Epithelial cell of proximal tubule (primary cell): ENCODE measurements around the gene MVB12B. TPM values are rescaled to one million over a fixed set of nuclear protein-coding genes. Genes with fewer than 3 reads are reported as not detected.

Source experiments
- DNase-seq: peaks from one replicate; pipeline ENCODE4 v3.0.0-alpha.2; 2011; ENCODE audit warnings: low read depth
- H3K4me3 ChIP-seq: 2 replicates; pipeline ENCODE4 v1.5.1; 2011; ENCODE audit warnings: low read depth, mild to moderate bottlenecking, low read length
- CTCF ChIP-seq: conservative IDR thresholded peaks from 2 replicates; pipeline ENCODE4 v1.5.1; 2012; ENCODE audit warnings: low read depth, mild to moderate bottlenecking, low read length
- total RNA-seq: library from RNA; depleted of rRNA; stranded (reverse); fragments of >200 nt; gene quantifications from 2 replicates; pipeline ENCODE4 v1.2.3, GENCODE V29; 2015

The MVB12B gene
- total RNA-seq, 1 donor from 2014 or later: 6.1 TPM

- no peak for TF ChIP-seq CTCF
- H3K4me3 ChIP-seq: no peak overlapping the region
- no peak for DNase-seq
Measured at GRCh38 chr9:126360073-126360472, 33.4 kb downstream of the MVB12B start.

DNA sequence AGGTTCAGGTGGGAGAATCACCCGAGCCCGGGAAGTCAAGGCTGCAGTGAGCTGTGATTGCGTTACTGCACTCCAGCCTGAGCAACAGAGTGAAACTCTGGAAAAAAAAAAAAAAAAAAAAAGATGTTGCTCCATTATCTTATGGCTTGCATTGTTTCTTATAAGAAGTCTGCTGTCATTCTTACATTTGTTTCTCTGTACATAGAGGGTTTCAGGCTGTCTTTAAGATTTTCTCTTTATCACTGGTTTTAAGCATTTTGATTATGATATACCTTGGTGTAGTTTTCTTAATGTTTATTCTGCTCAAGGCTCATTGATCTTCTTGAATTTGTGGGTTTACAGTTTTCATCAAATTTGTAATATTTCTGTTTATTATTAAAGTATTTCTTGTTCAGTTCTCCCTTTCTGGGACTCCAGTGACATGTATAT, 35.2 kb downstream of the MVB12B start:
- H3K4me3 ChIP-seq: no peak overlapping the region
- no peak for DNase-seq
- no peak for TF ChIP-seq CTCF

- DNase-seq: no peak
- no peak overlapping the region for H3K4me3 ChIP-seq
- TF ChIP-seq CTCF: no peak
Measured at GRCh38 chr9:126363250-126363649, 36.6 kb downstream of the MVB12B start.

GRCh38 chr9:126363847-126364671, 37.4 kb downstream of the MVB12B start:
- no peak for TF ChIP-seq CTCF
- no peak overlapping the region for H3K4me3 ChIP-seq
- DNase-seq: no peak

DNA sequence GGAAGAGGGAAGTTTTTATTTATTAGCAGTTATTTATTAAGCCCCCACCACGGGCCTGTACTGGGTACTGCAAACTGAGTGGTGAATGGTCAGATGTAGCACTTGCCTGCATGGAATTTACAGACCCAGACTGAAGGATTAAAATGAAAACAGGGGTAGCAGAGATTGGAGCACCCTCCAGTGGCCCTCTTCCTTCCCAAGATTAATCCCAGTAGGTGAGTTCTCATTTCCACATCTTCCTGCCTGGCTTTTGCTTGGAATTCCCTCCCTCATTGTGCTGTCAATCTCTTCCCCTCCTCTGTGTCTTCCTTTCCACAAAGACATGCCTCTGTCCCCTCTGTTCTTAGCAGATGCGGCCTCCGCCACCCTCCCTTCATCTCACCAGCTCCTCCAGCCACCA, 39.2 kb downstream of the MVB12B start:
- DNase-seq: no peak
- H3K4me3 ChIP-seq: no peak overlapping the region
- no peak for TF ChIP-seq CTCF

- no peak for TF ChIP-seq CTCF
- DNase-seq: no peak
- no peak overlapping the region for H3K4me3 ChIP-seq
Measured at GRCh38 chr9:126366366-126367011, 39.9 kb downstream of the MVB12B start.
